HepG2 (cell line): ENCODE results near the gene STK39. TPM values are rescaled to one million over a fixed set of nuclear protein-coding genes. Genes with fewer than 3 reads are reported as not detected.
A peak's percentile ranks its signal among the peaks of the same experiment; 100 is the strongest.

Experiments used
- ATAC-seq: fragments of 200-7000 bp; cut with Tn5 transposase; 3 replicates; pipeline ENCODE4 v1.9.1; 2020; ENCODE audit warnings: mild to moderate bottlenecking, moderate library complexity
- BruUV-seq: library from RNA; stranded (reverse); fragments of 400-500 nt; replicated peaks from 2 replicates; lab custom pipeline; 2021; lab: Mats Ljungman, UMichigan
- CTCF ChIA-PET: fragments of 300-600 bp; formaldehyde crosslinking; extraction: SDS; loops from one replicate; lab custom pipeline; 2021; ENCODE audit warnings: low total read pairs, inconsistent platforms, low intra/inter-chr PET ratio; lab: Yijun Ruan, JAX
- POLR2A ChIA-PET: fragments of 350-600 bp; sonication (Branson Sonifier 250); formaldehyde crosslinking; loops from one replicate; lab custom pipeline; 2020; ENCODE audit warnings: antibody characterized with exemption, inconsistent platforms; lab: Yijun Ruan, JAX
- DNase-seq: peaks from one replicate; pipeline ENCODE4 v3.0.0-alpha.2; 2015; ENCODE audit warnings: low spot score
- FAIRE-seq: peaks from 3 replicates; lab custom pipeline; 2011; peaks lifted over from hg19 to GRCh38; lab: Jason Lieb, UNC
- H2AFZ ChIP-seq: one replicate; pipeline ENCODE4 v1.6.1; 2011; ENCODE audit warnings: low read length, inconsistent platforms
- H3K27ac ChIP-seq: fragments of 300-600 bp; 3 replicates; pipeline ENCODE4 v1.8.0; 2011; ENCODE audit warnings: mixed run types, mild to moderate bottlenecking, mixed read lengths, low read length, inconsistent platforms; ENCODE audit not compliant: insufficient read depth; ENCODE audit errors: extremely low read length
- H3K27me3 ChIP-seq, 2 experiments: fragments of 200-600 bp in 1 of 2; 2 replicates in 1 of 2; 3 replicates in 1 of 2; pipeline versions ENCODE4 v1.6.0 to v1.8.0; 2011; ENCODE audit warnings: low read length in 2 of 2, mild to moderate bottlenecking in 2 of 2, moderate library complexity in 2 of 2, inconsistent platforms in 1 of 2; ENCODE audit not compliant: insufficient read depth in 2 of 2, control insufficient read depth in 1 of 2
- H3K36me3 ChIP-seq, 2 experiments: fragments of 200-600 bp in 1 of 2; replicated peaks in 1 of 2; 2 replicates in 1 of 2; 3 replicates in 1 of 2; pipeline versions ENCODE4 v1.5.1 to v1.8.0; 2011; ENCODE audit warnings: low read length in 2 of 2, inconsistent platforms in 1 of 2; ENCODE audit not compliant: insufficient read depth in 2 of 2, control insufficient read depth in 1 of 2
- H3K4me1 ChIP-seq: 2 replicates; pipeline ENCODE4 v1.5.1; 2012; ENCODE audit warnings: low read length, inconsistent platforms; ENCODE audit not compliant: insufficient read depth
- H3K4me2 ChIP-seq: 2 replicates; pipeline ENCODE4 v1.6.0; 2011; ENCODE audit warnings: low read depth, low read length, inconsistent platforms
- H3K4me3 ChIP-seq, 3 experiments: fragments of 200-600 bp in 1 of 3; sonication (generic), shearing (Covaris generic) in 1 of 3; replicated peaks in 1 of 3; 2 replicates each; pipeline ENCODE4 v1.5.1; 2011 to 2016; ENCODE audit warnings: low read length in 3 of 3, inconsistent platforms in 2 of 3, low read depth in 2 of 3, mild to moderate bottlenecking in 2 of 3, control low read depth in 1 of 3, mixed read lengths in 1 of 3; ENCODE audit not compliant: insufficient read depth in 1 of 3
- H3K79me2 ChIP-seq: one replicate; pipeline ENCODE4 v1.6.1; 2011; ENCODE audit warnings: low read length, inconsistent platforms; ENCODE audit not compliant: insufficient read depth
- H3K9ac ChIP-seq: 2 replicates; pipeline ENCODE4 v1.6.0; 2011; ENCODE audit warnings: mild to moderate bottlenecking, low read depth, low read length, inconsistent platforms; ENCODE audit not compliant: insufficient read depth
- H3K9me3 ChIP-seq: 2 replicates; pipeline ENCODE4 v1.5.1; 2012; ENCODE audit warnings: mild to moderate bottlenecking, low read length
- H4K20me1 ChIP-seq: 2 replicates; pipeline ENCODE4 v1.6.0; 2011; ENCODE audit warnings: inconsistent platforms, mild to moderate bottlenecking, low read length, moderate library complexity; ENCODE audit not compliant: insufficient read depth
- CREB3 ChIP-seq: sonication (generic); formaldehyde crosslinking; IDR thresholded peaks from 2 replicates; pipeline ENCODE4 v1.5.0; 2020; ENCODE audit warnings: missing genetic modification reagents
- FUBP1 ChIP-seq: sonication (generic); formaldehyde crosslinking; IDR thresholded peaks from 2 replicates; pipeline ENCODE4 v1.5.1; 2020; ENCODE audit warnings: missing genetic modification reagents, mild to moderate bottlenecking, borderline replicate concordance
- MIXL1 ChIP-seq: IDR thresholded peaks from 2 replicates; pipeline ENCODE4 v1.6.1; 2016
- MTA1 ChIP-seq: sonication (generic); formaldehyde crosslinking; IDR thresholded peaks from 2 replicates; pipeline ENCODE4 v1.4.0; 2020; ENCODE audit warnings: missing genetic modification reagents, mild to moderate bottlenecking, borderline replicate concordance
- RBM22 ChIP-seq: fragments of 200-400 bp; formaldehyde crosslinking; optimal IDR thresholded peaks from 2 replicates; pipeline ENCODE3; 2017; ENCODE audit warnings: mild to moderate bottlenecking, low read length, moderate library complexity
- RNF2 ChIP-seq: fragments of 450-650 bp; conservative IDR thresholded peaks from 2 replicates; pipeline ENCODE4 v1.6.1; 2016; ENCODE audit warnings: low read depth
- SMAD9 ChIP-seq: sonication (generic); formaldehyde crosslinking; IDR thresholded peaks from 2 replicates; pipeline ENCODE4 v1.5.1; 2020; ENCODE audit warnings: mild to moderate bottlenecking, missing genetic modification reagents
- ZFYVE20 ChIP-seq: sonication (generic); formaldehyde crosslinking; IDR thresholded peaks from 2 replicates; pipeline ENCODE4 v1.8.0; 2023; ENCODE audit warnings: low read depth, mild to moderate bottlenecking, moderate library complexity, missing genetic modification reagents, borderline replicate concordance
- ZNF10 ChIP-seq: sonication (generic); formaldehyde crosslinking; IDR thresholded peaks from 2 replicates; pipeline ENCODE4 v1.4.0; 2020; ENCODE audit warnings: mild to moderate bottlenecking, low read depth, missing genetic modification reagents, borderline replicate concordance
- ZNF180 ChIP-seq: sonication (generic); formaldehyde crosslinking; IDR thresholded peaks from 2 replicates; pipeline ENCODE4 v1.4.0; 2020; ENCODE audit warnings: low read depth, missing genetic modification reagents, borderline replicate concordance
- ZNF207 ChIP-seq: fragments of 450-650 bp; IDR thresholded peaks from 2 replicates; pipeline ENCODE4 v1.6.1; 2016; ENCODE audit warnings: antibody characterized with exemption, borderline replicate concordance
- ZNF276 ChIP-seq: sonication (generic); formaldehyde crosslinking; IDR thresholded peaks from 2 replicates; pipeline ENCODE4 v1.4.0; 2020; ENCODE audit warnings: mild to moderate bottlenecking, low read depth, missing genetic modification reagents
- ZNF550 ChIP-seq: sonication (generic); formaldehyde crosslinking; IDR thresholded peaks from 2 replicates; pipeline ENCODE4 v1.4.0; 2020; ENCODE audit warnings: mild to moderate bottlenecking, missing genetic modification reagents, borderline replicate concordance
- ZNF589 ChIP-seq: sonication (generic); formaldehyde crosslinking; conservative IDR thresholded peaks from 2 replicates; pipeline ENCODE4 v1.8.0; 2022; ENCODE audit warnings: mild to moderate bottlenecking, moderate library complexity, missing genetic modification reagents
- ZSCAN21 ChIP-seq: sonication (generic); formaldehyde crosslinking; IDR thresholded peaks from 2 replicates; pipeline ENCODE4 v1.8.0; 2022; ENCODE audit warnings: mild to moderate bottlenecking, missing genetic modification reagents, moderate library complexity, borderline replicate concordance
- WGBS: methylation state at CpG from one replicate; pipeline ENCODE4 v1.1.6; 2017; ENCODE audit warnings: low lambda C conversion rate; 5-methylcytosine and 5-hydroxymethylcytosine counted together
- in situ Hi-C: cut with HindIII; loops from 2 replicates; pipeline ENCODE4 v1.10.0; 2017; ENCODE audit warnings: low pct_unique_long_range_greater_than_20kb; ENCODE audit not compliant: extremely low pct_ligation_motif_present
- intact Hi-C: fragments of 100-400 bp; cut with micrococcal nuclease; formaldehyde crosslinking; loops from one replicate; pipeline ENCODE4 v1.10.0; 2022; ENCODE audit not compliant: unreplicated experiment
- polyA plus RNA-seq, 8 experiments: library from polyadenylated mRNA; depleted of rRNA in 3 of 8; stranded (reverse) in 7 of 8; unstranded in 1 of 8; fragments of >200 nt; fragmentation: Illumina TruSeq in 4 of 8; extraction: Trizol in 4 of 8; gene quantifications; 2 replicates each; pipeline versions ENCODE4 v1.2.1 to v1.2.3, GENCODE V29; 2011 to 2016; ENCODE audit warnings: low read depth in 4 of 8, missing spikeins in 1 of 8, mixed read lengths in 1 of 8; ENCODE audit not compliant: insufficient read depth in 1 of 8
- total RNA-seq, 5 experiments: library from RNA; depleted of rRNA; stranded (reverse); fragments of >200 nt; fragmentation: Illumina TruSeq; extraction: Trizol; gene quantifications; 2 replicates each; pipeline ENCODE4 v1.2.3, GENCODE V29; 2016; ENCODE audit warnings: low read depth in 1 of 5

STK39 gene
- total and polyA plus RNA-seq, 2 of the 13 experiments (the other 11 are each of a cell fraction or from before 2014, with no cell fraction given), result 27.3 to 38.4 TPM

GRCh38 chr2:168239281-168239680 lies 8.1 kb downstream of the STK39 start:
- H3K4me2 ChIP-seq, result no peak overlapping the region
- H3K4me1 ChIP-seq, result peaks cover 38% of the 10 kb centered on the region
- CTCF ChIA-PET, result no interaction called here
- no peak overlapping the region for H3K9ac ChIP-seq
- no peak overlapping the region for H3K27ac ChIP-seq
- 83% methylated on average over 5 of the region's 5 CpGs for WGBS
- no peak overlapping the region for H3K4me3 ChIP-seq
- H3K79me2 ChIP-seq, result peaks cover 52% of the 10 kb centered on the region
- no peaks in the 10 kb centered on the region for H3K27me3 ChIP-seq
- H3K9me3 ChIP-seq, result no peaks in the 10 kb centered on the region
- intact Hi-C loops, result no loop called here
- no TSS peak for BruUV-seq
- ATAC-seq (no peak), DNase-seq (no peak), FAIRE-seq (no peak)
- POLR2A ChIA-PET, result no interaction called here
- TF ChIP-seq ZSCAN21 (CRISPR knock-in tag) (no peak), RBM22 (peak; percentile 20), SMAD9 (CRISPR knock-in tag) (no peak), ZNF10 (CRISPR knock-in tag) (no peak), MIXL1 (no peak), ZNF589 (CRISPR knock-in tag) (no peak), ZNF207 (no peak)
- H4K20me1 ChIP-seq, result no peaks in the 10 kb centered on the region
- in situ Hi-C loops, result no loop called here
- no peak overlapping the region for H2AFZ ChIP-seq
- peaks cover 2 to 12% of the 10 kb centered on the region in 2 experiments; a peak in 3 of 5 replicates for H3K36me3 ChIP-seq

- H3K79me2 ChIP-seq, result peaks cover 36% of the 10 kb centered on the region
- POLR2A ChIA-PET, result no interaction called here
- 98% methylated on average over 1 of the region's 1 CpG for WGBS
- CTCF ChIA-PET, result no interaction called here
- DNase-seq, result no peak
- H3K9ac ChIP-seq, result no peak overlapping the region
- H3K27me3 ChIP-seq, result no peaks in the 10 kb centered on the region
- no peak overlapping the region for H2AFZ ChIP-seq
- no TSS peak for BruUV-seq
- no peaks in the 10 kb centered on the region for H4K20me1 ChIP-seq
- no peak for ATAC-seq
- peaks cover 2 to 12% of the 10 kb centered on the region in 2 experiments; a peak in 3 of 5 replicates for H3K36me3 ChIP-seq
- peaks cover 35% of the 10 kb centered on the region for H3K4me1 ChIP-seq
- H3K4me3 ChIP-seq, result no peak overlapping the region
- no peak overlapping the region for H3K4me2 ChIP-seq
- H3K27ac ChIP-seq, result no peak overlapping the region
- H3K9me3 ChIP-seq, result no peaks in the 10 kb centered on the region
- intact Hi-C loops (no loop called here), in situ Hi-C loops (no loop called here)
- no peak for FAIRE-seq
- TF ChIP-seq ZNF276 (CRISPR knock-in tag) (no peak), FUBP1 (CRISPR knock-in tag) (no peak), RNF2 (no peak), ZNF180 (CRISPR knock-in tag) (no peak), ZNF550 (no peak), MTA1 (CRISPR knock-in tag) (no peak), ZFYVE20 (CRISPR knock-in tag) (no peak), CREB3 (CRISPR knock-in tag) (no peak)
Measured at GRCh38 chr2:168237741-168238140, 9.7 kb downstream of the STK39 start.
